Measurements from ENCODE around the gene LRRC63. TPM values are rescaled to one million over a fixed set of nuclear protein-coding genes. Genes with fewer than 3 reads are reported as not detected.

The LRRC63 gene
- total RNA-seq, 1 experiment from 2014 or later, result not detected

- H3K4me3 ChIP-seq (ENCODE audit: low read length), result peak overlapping the region; percentile 54
- H3K9me2 ChIP-seq (replicated peaks; ENCODE audit: insufficient read depth, low read length), result no peaks in the 10 kb centered on the region
- peak overlapping the region; percentile 99 for H3K27ac ChIP-seq (ENCODE audit: low read length)
- H4K20me1 ChIP-seq (ENCODE audit: insufficient read depth, low read depth, low read length), result peaks cover 72% of the 10 kb centered on the region
- peaks cover 52% of the 10 kb centered on the region; the same call in 1 of the 2 replicates for H3K36me3 ChIP-seq (ENCODE audit: insufficient read depth, low read length)
- H3K9me3 ChIP-seq (ENCODE audit: low read length), result no peaks in the 10 kb centered on the region
- peak; percentile 80 for DNase-seq
- H3K79me2 ChIP-seq (ENCODE audit: low read length), result peaks cover 100% of the 10 kb centered on the region
- no peak overlapping the region for H2AFZ ChIP-seq (ENCODE audit: low read length)
- peaks cover 85% of the 10 kb centered on the region for H3K4me1 ChIP-seq (ENCODE audit: low read length)
- H3K9ac ChIP-seq (ENCODE audit: low read length), result peak overlapping the region; percentile 51
- peak overlapping the region; percentile 96 for H3K4me2 ChIP-seq (ENCODE audit: low read depth, low read length, poor library complexity, severe bottlenecking)
- H3K27me3 ChIP-seq (ENCODE audit: low read length), result no peaks in the 10 kb centered on the region
Measured at GRCh38 chr13:46176756-46177155, 35.0 kb upstream of the LRRC63 start.

GRCh38 chr13:46178143-46178542 lies 33.6 kb upstream of the LRRC63 start:
- Histone ChIP-seq H3K9ac (ENCODE audit: low read length) (peak overlapping the region; percentile 84), H3K27me3 (ENCODE audit: low read length) (no peaks in the 10 kb centered on the region), H3K4me1 (ENCODE audit: low read length) (peaks cover 81% of the 10 kb centered on the region), H3K79me2 (ENCODE audit: low read length) (peaks cover 92% of the 10 kb centered on the region), H2AFZ (ENCODE audit: low read length) (no peak overlapping the region), H3K4me2 (ENCODE audit: low read depth, low read length, poor library complexity, severe bottlenecking) (peak overlapping the region; percentile 96), H3K9me2 (replicated peaks; ENCODE audit: insufficient read depth, low read length) (no peaks in the 10 kb centered on the region), H3K4me3 (ENCODE audit: low read length) (peak overlapping the region; percentile 90), H3K27ac (ENCODE audit: low read length) (peak overlapping the region; percentile 99), H4K20me1 (ENCODE audit: insufficient read depth, low read depth, low read length) (peaks cover 58% of the 10 kb centered on the region), H3K9me3 (ENCODE audit: low read length) (no peaks in the 10 kb centered on the region), H3K36me3 (ENCODE audit: insufficient read depth, low read length) (peaks cover 48% of the 10 kb centered on the region; the same call in 1 of the 2 replicates)
- DNase-seq, result no peak

GRCh38 chr13:46178821-46179220 lies 32.9 kb upstream of the LRRC63 start:
- Histone ChIP-seq H3K36me3 (ENCODE audit: insufficient read depth, low read length) (peaks cover 42% of the 10 kb centered on the region; the same call in 1 of the 2 replicates), H3K27me3 (ENCODE audit: low read length) (no peaks in the 10 kb centered on the region), H3K4me1 (ENCODE audit: low read length) (peaks cover 81% of the 10 kb centered on the region), H3K9me3 (ENCODE audit: low read length) (no peaks in the 10 kb centered on the region), H3K4me2 (ENCODE audit: low read depth, low read length, poor library complexity, severe bottlenecking) (peak overlapping the region; percentile 96), H3K9ac (ENCODE audit: low read length) (peak overlapping the region; percentile 84), H3K79me2 (ENCODE audit: low read length) (peaks cover 88% of the 10 kb centered on the region), H3K27ac (ENCODE audit: low read length) (peak overlapping the region; percentile 99), H4K20me1 (ENCODE audit: insufficient read depth, low read depth, low read length) (peaks cover 52% of the 10 kb centered on the region), H2AFZ (ENCODE audit: low read length) (no peak overlapping the region), H3K4me3 (ENCODE audit: low read length) (peak overlapping the region; percentile 90), H3K9me2 (replicated peaks; ENCODE audit: insufficient read depth, low read length) (no peaks in the 10 kb centered on the region)
- DNase-seq, result no peak

- no peaks in the 10 kb centered on the region for H3K9me2 ChIP-seq (replicated peaks; ENCODE audit: insufficient read depth, low read length)
- H3K4me1 ChIP-seq (ENCODE audit: low read length), result peaks cover 80% of the 10 kb centered on the region
- peak overlapping the region; percentile 96 for H3K4me2 ChIP-seq (ENCODE audit: low read depth, low read length, poor library complexity, severe bottlenecking)
- H3K9ac ChIP-seq (ENCODE audit: low read length), result peak overlapping the region; percentile 84
- peaks cover 82% of the 10 kb centered on the region for H3K79me2 ChIP-seq (ENCODE audit: low read length)
- H3K27ac ChIP-seq (ENCODE audit: low read length), result peak overlapping the region; percentile 99
- peaks cover 45% of the 10 kb centered on the region for H4K20me1 ChIP-seq (ENCODE audit: insufficient read depth, low read depth, low read length)
- no peaks in the 10 kb centered on the region for H3K9me3 ChIP-seq (ENCODE audit: low read length)
- H3K4me3 ChIP-seq (ENCODE audit: low read length), result peak overlapping the region; percentile 90
- H3K36me3 ChIP-seq (ENCODE audit: insufficient read depth, low read length), result peaks cover 40% of the 10 kb centered on the region; the same call in 1 of the 2 replicates
- peak; percentile 81 for DNase-seq
- no peaks in the 10 kb centered on the region for H3K27me3 ChIP-seq (ENCODE audit: low read length)
- H2AFZ ChIP-seq (ENCODE audit: low read length), result no peak overlapping the region
Measured at GRCh38 chr13:46179491-46179908, 32.2 kb upstream of the LRRC63 start.

GRCh38 chr13:46179969-46180763 lies 31.6 kb upstream of the LRRC63 start:
- Histone ChIP-seq H3K9ac (ENCODE audit: low read length) (peak overlapping the region; percentile 84), H2AFZ (ENCODE audit: low read length) (no peak overlapping the region), H3K79me2 (ENCODE audit: low read length) (peaks cover 75% of the 10 kb centered on the region), H3K4me1 (ENCODE audit: low read length) (peaks cover 75% of the 10 kb centered on the region), H3K9me3 (ENCODE audit: low read length) (no peaks in the 10 kb centered on the region), H4K20me1 (ENCODE audit: insufficient read depth, low read depth, low read length) (peaks cover 41% of the 10 kb centered on the region), H3K4me3 (ENCODE audit: low read length) (peak overlapping the region; percentile 90), H3K27ac (ENCODE audit: low read length) (peak overlapping the region; percentile 99), H3K27me3 (ENCODE audit: low read length) (no peaks in the 10 kb centered on the region), H3K36me3 (ENCODE audit: insufficient read depth, low read length) (peaks cover 35% of the 10 kb centered on the region; the same call in 1 of the 2 replicates), H3K9me2 (replicated peaks; ENCODE audit: insufficient read depth, low read length) (no peaks in the 10 kb centered on the region), H3K4me2 (ENCODE audit: low read depth, low read length, poor library complexity, severe bottlenecking) (peak overlapping the region; percentile 96)
- peak; percentile 62 for DNase-seq

- Histone ChIP-seq H3K4me3 (ENCODE audit: low read length) (peak overlapping the region; percentile 90), H3K4me2 (ENCODE audit: low read depth, low read length, poor library complexity, severe bottlenecking) (peak overlapping the region; percentile 96), H3K27ac (ENCODE audit: low read length) (peak overlapping the region; percentile 99), H3K79me2 (ENCODE audit: low read length) (peaks cover 62% of the 10 kb centered on the region), H3K4me1 (ENCODE audit: low read length) (peaks cover 63% of the 10 kb centered on the region), H4K20me1 (ENCODE audit: insufficient read depth, low read depth, low read length) (peaks cover 29% of the 10 kb centered on the region; the same call in 1 of the 2 replicates), H3K9me3 (ENCODE audit: low read length) (no peaks in the 10 kb centered on the region), H3K9me2 (replicated peaks; ENCODE audit: insufficient read depth, low read length) (no peaks in the 10 kb centered on the region), H3K27me3 (ENCODE audit: low read length) (no peaks in the 10 kb centered on the region), H3K9ac (ENCODE audit: low read length) (peak overlapping the region; percentile 84), H2AFZ (ENCODE audit: low read length) (no peak overlapping the region), H3K36me3 (ENCODE audit: insufficient read depth, low read length) (peaks cover 29% of the 10 kb centered on the region; the same call in 1 of the 2 replicates)
- peak; percentile 70 for DNase-seq
Measured at GRCh38 chr13:46181377-46181839, 30.3 kb upstream of the LRRC63 start.

- H3K4me1 ChIP-seq (ENCODE audit: low read length), result peaks cover 57% of the 10 kb centered on the region
Measured at GRCh38 chr13:46181840-46182490, 29.8 kb upstream of the LRRC63 start, which contains the start of gene LCP1. TSS of gene LCP1 (minus strand) at chr13:46182177. CDS start at chr13:46159662, 22,515 bp downstream.

More at GRCh38 chr13:46181840-46182490, 29.8 kb upstream of the LRRC63 start, which contains the start of gene LCP1:
- Histone ChIP-seq H3K27me3 (ENCODE audit: low read length) (no peaks in the 10 kb centered on the region), H3K4me3 (ENCODE audit: low read length) (peak within 1 kb of the TSS; percentile 90), H3K9me2 (replicated peaks; ENCODE audit: insufficient read depth, low read length) (no peaks in the 10 kb centered on the region), H3K27ac (ENCODE audit: low read length) (peak within 1 kb of the TSS; percentile 99), H3K9me3 (ENCODE audit: low read length) (no peaks in the 10 kb centered on the region), H3K36me3 (ENCODE audit: insufficient read depth, low read length) (peaks cover 26% of the 10 kb centered on the region; the same call in 1 of the 2 replicates), H4K20me1 (ENCODE audit: insufficient read depth, low read depth, low read length) (peaks cover 23% of the 10 kb centered on the region; the same call in 1 of the 2 replicates), H3K4me2 (ENCODE audit: low read depth, low read length, poor library complexity, severe bottlenecking) (peak within 1 kb of the TSS; percentile 96), H3K79me2 (ENCODE audit: low read length) (peaks cover 57% of the 10 kb centered on the region), H2AFZ (ENCODE audit: low read length) (peak within 1 kb of the TSS; percentile 89), H3K9ac (ENCODE audit: low read length) (peak within 1 kb of the TSS; percentile 84)
- peak; percentile 97 for DNase-seq

Data from Karpas-422 (cell line).